ENCODE measurements around the gene THSD8. TPM values are rescaled to one million over a fixed set of nuclear protein-coding genes. Genes with fewer than 3 reads are reported as not detected.
A peak's percentile ranks its signal among the peaks of the same experiment; 100 is the strongest.

Gene THSD8
- total and polyA plus RNA-seq, 3 donors from 2014 or later: 3.0 to 27.9 (median 14.0) TPM

- no peaks in the 10 kb centered on the region for H3K36me3 ChIP-seq (ENCODE audit: low read depth, missing control alignments)
- 21 to 35% methylated on average over 9 to 15 of the region's 15 CpGs for WGBS, 2 donors
- intact Hi-C loops (cut with DNase I; ENCODE audit: low total_unique reads): loop anchor here (10.0 kb wide), 1 partner anchor 65 kb away; no protein-coding TSS in a partner anchor
- H3K4me1 ChIP-seq: peaks cover 51% of the 10 kb centered on the region
- H3K4me3 ChIP-seq: peak overlapping the region in 1 of 2 donors; percentile 68
- H3K27me3 ChIP-seq: no peaks in the 10 kb centered on the region
- no peaks in the 10 kb centered on the region for H3K9me3 ChIP-seq
- peak; percentile 60 for DNase-seq
- H3K27ac ChIP-seq: peak overlapping the region; percentile 93 to 95
- TF ChIP-seq CTCF (IDR thresholded peaks at IDR 0.05): no peak
- no peak for TF ChIP-seq POLR2A (IDR thresholded peaks at IDR 0.05)
Observed at GRCh38 chr19:12779162-12779993, 22.5 kb upstream of the THSD8 start.

- H3K36me3 ChIP-seq (ENCODE audit: low read depth, missing control alignments): no peaks in the 10 kb centered on the region
- no peaks in the 10 kb centered on the region for H3K27me3 ChIP-seq
- peaks cover 64% of the 10 kb centered on the region for H3K4me1 ChIP-seq
- intact Hi-C loops (cut with DNase I; ENCODE audit: low total_unique reads): no loop called here
- peak overlapping the region; percentile 82 to 98 for H3K27ac ChIP-seq
- H3K9me3 ChIP-seq: no peaks in the 10 kb centered on the region
- TF ChIP-seq POLR2A (IDR thresholded peaks at IDR 0.05): no peak
- TF ChIP-seq CTCF (IDR thresholded peaks at IDR 0.05): no peak
- WGBS, 2 donors: 1 to 3% methylated on average over 12 of the region's 12 CpGs
- peak overlapping the region; percentile 7 to 70 for H3K4me3 ChIP-seq
- no peak for DNase-seq
Observed at GRCh38 chr19:12782174-12782423, 19.8 kb upstream of the THSD8 start.

- DNase-seq: peak; percentile 91
- 0% methylated on average over 74 of the region's 88 CpGs; no CpG with 5 or more reads in 1 of the 2 donors for WGBS, 2 donors
Observed at GRCh38 chr19:12782424-12783290, 19.2 kb upstream of the THSD8 start.

GRCh38 chr19:12783291-12783848 is 18.5 kb upstream of the THSD8 start:
- H3K4me3 ChIP-seq: peak overlapping the region; percentile 7 to 70
- no peaks in the 10 kb centered on the region for H3K36me3 ChIP-seq (ENCODE audit: low read depth, missing control alignments)
- WGBS, 2 donors: 5 to 11% methylated on average over 3 to 16 of the region's 16 CpGs
- no peaks in the 10 kb centered on the region for H3K27me3 ChIP-seq
- intact Hi-C loops (cut with DNase I; ENCODE audit: low total_unique reads): no loop called here
- peaks cover 66% of the 10 kb centered on the region for H3K4me1 ChIP-seq
- DNase-seq: no peak
- H3K9me3 ChIP-seq: no peaks in the 10 kb centered on the region
- TF ChIP-seq POLR2A (IDR thresholded peaks at IDR 0.05) (no peak), CTCF (IDR thresholded peaks at IDR 0.05) (no peak)
- peak overlapping the region; percentile 82 to 98 for H3K27ac ChIP-seq

More at GRCh38 chr19:12782424-12783290, 19.2 kb upstream of the THSD8 start:
- Histone ChIP-seq H3K4me1 (peaks cover 66% of the 10 kb centered on the region), H3K4me3 (peak overlapping the region; percentile 7 to 70), H3K27me3 (no peaks in the 10 kb centered on the region), H3K27ac (peak overlapping the region; percentile 82 to 98), H3K36me3 (ENCODE audit: low read depth, missing control alignments) (no peaks in the 10 kb centered on the region), H3K9me3 (no peaks in the 10 kb centered on the region)
- intact Hi-C loops (cut with DNase I; ENCODE audit: low total_unique reads): no loop called here
- TF ChIP-seq CTCF (IDR thresholded peaks at IDR 0.05) (no peak), POLR2A (IDR thresholded peaks at IDR 0.05) (no peak)

Data from testis (tissue), 3 donors.